HCT116 (cell line): ENCODE data around the gene IRX1. TPM values are rescaled to one million over a fixed set of nuclear protein-coding genes. Genes with fewer than 3 reads are reported as not detected.

Source experiments
- ATAC-seq: fragments of 200-7000 bp; cut with Tn5 transposase; 2 replicates; pipeline ENCODE4 v1.9.1; 2020; ENCODE audit warnings: mild to moderate bottlenecking, moderate library complexity
- BruUV-seq: library from RNA; stranded (reverse); fragments of 400-500 nt; replicated peaks from 2 replicates; lab custom pipeline; 2021; lab: Mats Ljungman, UMichigan
- CTCF ChIA-PET: fragments of 300-600 bp; sonication (Branson Sonifier 250); formaldehyde crosslinking; loops from one replicate; lab custom pipeline; 2021; ENCODE audit warnings: antibody characterized with exemption; lab: Charles Lee
- POLR2A ChIA-PET: fragments of 300-600, 350-600 bp; sonication (Branson Sonifier 250); formaldehyde crosslinking; loops from one replicate; lab custom pipeline; 2021; ENCODE audit warnings: antibody characterized with exemption; lab: Charles Lee
- RAD21 ChIA-PET, 2 experiments: fragments of 300-600 bp; sonication (Branson Sonifier 250); formaldehyde crosslinking; loops; one replicate each; lab custom pipeline; 2023; ENCODE audit warnings: low total read pairs in 2 of 2; ENCODE audit not compliant: uncharacterized antibody in 2 of 2, unreplicated experiment in 2 of 2, low non-redundant PET in 1 of 2; lab: Charles Lee
- DNase-seq: peaks from one replicate; pipeline ENCODE4 v3.0.0-alpha.2; 2010; ENCODE audit warnings: low read depth, low spot score
- H2AFZ ChIP-seq: fragments of 200-600 bp; shearing (Covaris generic), sonication (generic); 2 replicates; pipeline ENCODE4 v1.6.1; 2017; ENCODE audit warnings: low read depth, mixed run types, mixed read lengths, antibody characterized with exemption, low read length; ENCODE audit not compliant: poor library complexity, severe bottlenecking
- H3K27ac ChIP-seq: 2 replicates; pipeline ENCODE4 v1.5.1; 2012; ENCODE audit warnings: low read depth, low read length
- H3K27me3 ChIP-seq: fragments of 200-600 bp; sonication (generic); 2 replicates; pipeline ENCODE4 v1.6.1; 2016; ENCODE audit warnings: mixed run types, low read length, mixed read lengths; ENCODE audit not compliant: insufficient read depth
- H3K36me3 ChIP-seq, 2 experiments: fragments of 200-500 bp in 1 of 2; fragments of 200-600 bp in 1 of 2; sonication (Bioruptor generic) in 1 of 2; sonication (generic) in 1 of 2; 2 replicates each; pipeline versions ENCODE4 v1.5.1 to v1.6.1; 2014 to 2016; ENCODE audit warnings: low read length in 2 of 2, inconsistent platforms in 1 of 2, mixed read lengths in 1 of 2, mixed run types in 1 of 2; ENCODE audit not compliant: insufficient read depth in 2 of 2, control insufficient read depth in 1 of 2
- H3K4me1 ChIP-seq, 2 experiments: fragments of 200-600 bp in 1 of 2; sonication (generic) in 1 of 2; 2 replicates each; pipeline versions ENCODE4 v1.5.1 to v1.6.1; 2012 to 2017; ENCODE audit warnings: low read length in 2 of 2, inconsistent platforms in 1 of 2, mild to moderate bottlenecking in 1 of 2, mixed read lengths in 1 of 2, mixed run types in 1 of 2, moderate library complexity in 1 of 2; ENCODE audit not compliant: insufficient read depth in 2 of 2, control insufficient read depth in 1 of 2
- H3K4me2 ChIP-seq: fragments of 200-600 bp; sonication (generic); 2 replicates; pipeline ENCODE4 v1.6.1; 2017; ENCODE audit warnings: mixed run types, low read length, mixed read lengths
- H3K4me3 ChIP-seq, 2 experiments: fragments of 200-600 bp in 1 of 2; sonication (generic) in 1 of 2; replicated peaks in 1 of 2; 2 replicates each; pipeline ENCODE4 v1.5.1; 2011 to 2016; ENCODE audit warnings: low read length in 2 of 2, control low read depth in 1 of 2, low read depth in 1 of 2, mild to moderate bottlenecking in 1 of 2, mixed read lengths in 1 of 2, mixed run types in 1 of 2
- H3K79me2 ChIP-seq: fragments of 200-600 bp; sonication (generic); 2 replicates; pipeline ENCODE4 v1.6.1; 2017; ENCODE audit warnings: mild to moderate bottlenecking, mixed run types, low read length, moderate library complexity, mixed read lengths; ENCODE audit not compliant: insufficient read depth
- H3K9ac ChIP-seq: fragments of 200-600 bp; sonication (generic); 2 replicates; pipeline ENCODE4 v1.6.1; 2016; ENCODE audit warnings: low read length, mixed read lengths
- H3K9me2 ChIP-seq: fragments of 200-600 bp; sonication (generic), shearing (Covaris generic); 2 replicates; pipeline ENCODE4 v1.6.1; 2017; ENCODE audit warnings: mixed run types, mild to moderate bottlenecking, moderate library complexity; ENCODE audit not compliant: insufficient read depth
- H3K9me3 ChIP-seq, 2 experiments: fragments of 200-500 bp in 1 of 2; fragments of 200-600 bp in 1 of 2; sonication (Bioruptor generic) in 1 of 2; sonication (generic) in 1 of 2; 2 replicates each; pipeline ENCODE4 v1.6.1; 2014 to 2017; ENCODE audit warnings: low read length in 2 of 2, mixed read lengths in 2 of 2, inconsistent platforms in 1 of 2, low read depth in 1 of 2, mild to moderate bottlenecking in 1 of 2, mixed run types in 1 of 2, moderate library complexity in 1 of 2; ENCODE audit not compliant: control insufficient read depth in 1 of 2, insufficient read depth in 1 of 2
- H4K20me1 ChIP-seq: fragments of 200-600 bp; sonication (generic), shearing (Covaris generic); 2 replicates; pipeline ENCODE4 v1.6.1; 2017; ENCODE audit warnings: mixed run types, mild to moderate bottlenecking, moderate library complexity; ENCODE audit not compliant: insufficient read depth
- ATF3 ChIP-seq: IDR thresholded peaks from 2 replicates; pipeline ENCODE4 v1.6.1; 2012
- CBX3 ChIP-seq: IDR thresholded peaks from 2 replicates; pipeline ENCODE4 v1.6.1; 2012; ENCODE audit warnings: low read depth
- CEBPB ChIP-seq: IDR thresholded peaks from 2 replicates; pipeline ENCODE4 v1.6.1; 2012; ENCODE audit warnings: low read depth
- CTCF ChIP-seq, 3 experiments: fragments of 200-600 bp in 1 of 3; sonication (generic) in 1 of 3; IDR thresholded peaks in 2 of 3; conservative IDR thresholded peaks in 1 of 3; 2 replicates each; pipeline ENCODE4 v1.5.1; 2012 to 2017; ENCODE audit warnings: low read depth in 2 of 3, low read length in 2 of 3, antibody characterized with exemption in 1 of 3, borderline replicate concordance in 1 of 3, control low read depth in 1 of 3, mild to moderate bottlenecking in 1 of 3, mixed read lengths in 1 of 3, mixed run types in 1 of 3, moderate library complexity in 1 of 3; ENCODE audit not compliant: insufficient read depth in 1 of 3
- EGR1 ChIP-seq: IDR thresholded peaks from 2 replicates; pipeline ENCODE4 v1.6.1; 2012; ENCODE audit warnings: low read depth
- ELF1 ChIP-seq: IDR thresholded peaks from 2 replicates; pipeline ENCODE4 v1.6.1; 2012; ENCODE audit warnings: low read depth, borderline replicate concordance
- EZH2phosphoT487 ChIP-seq: fragments of 200-600 bp; IDR thresholded peaks from 2 replicates; pipeline ENCODE4 v1.6.1; 2018; ENCODE audit warnings: antibody characterized with exemption, borderline replicate concordance
- FOSL1 ChIP-seq: IDR thresholded peaks from 2 replicates; pipeline ENCODE4 v1.6.1; 2012; ENCODE audit warnings: low read depth
- JUND ChIP-seq: IDR thresholded peaks from 2 replicates; pipeline ENCODE4 v1.6.1; 2012
- MAX ChIP-seq: IDR thresholded peaks from 2 replicates; pipeline ENCODE4 v1.6.1; 2012
- POLR2A ChIP-seq: IDR thresholded peaks from 2 replicates; pipeline ENCODE4 v1.7.0; 2011; ENCODE audit warnings: borderline replicate concordance; ENCODE audit not compliant: insufficient read depth, insufficient read length; ENCODE audit errors: extremely low read depth
- SIN3A ChIP-seq: IDR thresholded peaks from 2 replicates; pipeline ENCODE4 v1.6.1; 2012; ENCODE audit warnings: low read depth
- SRF ChIP-seq: IDR thresholded peaks from 2 replicates; pipeline ENCODE4 v1.6.1; 2012; ENCODE audit warnings: low read depth
- TCF7L2 ChIP-seq: IDR thresholded peaks from 2 replicates; pipeline ENCODE4 v1.7.0; 2011; ENCODE audit warnings: borderline replicate concordance, inconsistent platforms; ENCODE audit not compliant: insufficient read depth, insufficient read length; ENCODE audit errors: extremely low read depth
- YY1 ChIP-seq: IDR thresholded peaks from 2 replicates; pipeline ENCODE4 v1.6.1; 2011; ENCODE audit warnings: low read length, low read depth, moderate library complexity, mild to moderate bottlenecking; ENCODE audit not compliant: insufficient replicate concordance; ENCODE audit errors: extremely low read depth
- ZBTB33 ChIP-seq: IDR thresholded peaks from 2 replicates; pipeline ENCODE4 v1.6.1; 2011; ENCODE audit warnings: mild to moderate bottlenecking, low read length, moderate library complexity; ENCODE audit not compliant: insufficient replicate concordance; ENCODE audit errors: extremely low read depth
- ZFX ChIP-seq: fragments of 450-650 bp; IDR thresholded peaks from 2 replicates; pipeline ENCODE4 v1.6.1; 2017
- ZNF274 ChIP-seq: fragments of 200-500 bp; sonication (Bioruptor generic); IDR thresholded peaks from 2 replicates; pipeline ENCODE4 v1.6.1; 2014; ENCODE audit warnings: mild to moderate bottlenecking, low read depth, low read length, inconsistent platforms
- intact Hi-C: fragments of 100-400 bp; cut with micrococcal nuclease; formaldehyde crosslinking; loops from 2 replicates; pipeline ENCODE4 v1.10.0; 2022
- total RNA-seq: library from RNA; stranded (reverse); gene quantifications from one replicate; pipeline ENCODE4 v1.2.1, GENCODE V29; 2021; ENCODE audit not compliant: unreplicated experiment

Gene IRX1
- total RNA-seq, 1 experiment from 2014 or later, result not detected

- TF ChIP-seq ZFX (no peak), EGR1 (no peak), EZH2phosphoT487 (no peak), CTCF (IDR thresholded peaks at IDR 0.05 in 2 of 3, conservative IDR thresholded peaks at IDR 0.05 in 1 of 3; ENCODE audit: borderline replicate concordance in 1 of 3, insufficient read depth in 1 of 3, low read depth in 2 of 3, low read length in 2 of 3) (no peak), ATF3 (no peak), FOSL1 (no peak), ZNF274 (no peak), SIN3A (no peak), SRF (no peak)
These were observed 20.2 kb downstream of the IRX1 start (continued) for GRCh38 chr5:3615829-3616228.

- no peak overlapping the region for H3K4me2 ChIP-seq
- ChIA-PET RAD21 (no interaction called here), POLR2A (no interaction called here), CTCF (no interaction called here)
- H2AFZ ChIP-seq, result no peak overlapping the region
- H3K4me1 ChIP-seq, result no peaks in the 10 kb centered on the region
- DNase-seq (no peak), ATAC-seq (no peak)
- no peak overlapping the region for H3K9ac ChIP-seq
- H3K4me3 ChIP-seq, result no peak overlapping the region
- no peaks in the 10 kb centered on the region for H3K27me3 ChIP-seq
- H3K27ac ChIP-seq, result no peak overlapping the region
- no peaks in the 10 kb centered on the region for H3K9me2 ChIP-seq
- peaks cover 12 to 13% of the 10 kb centered on the region in 2 experiments; a peak in 2 of 4 replicates for H3K9me3 ChIP-seq
- BruUV-seq, result no TSS peak
- intact Hi-C loops, result no loop called here
- TF ChIP-seq YY1 (no peak), ZFX (no peak), ATF3 (no peak), ZBTB33 (no peak), POLR2A (no peak), ELF1 (no peak), EZH2phosphoT487 (no peak), CBX3 (no peak), JUND (no peak), TCF7L2 (no peak), MAX (no peak), ZNF274 (no peak), CEBPB (no peak), SIN3A (no peak)
- H3K36me3 ChIP-seq, result no peaks in the 10 kb centered on the region
- H3K79me2 ChIP-seq, result no peaks in the 10 kb centered on the region
- H4K20me1 ChIP-seq, result no peaks in the 10 kb centered on the region
These were observed 23.9 kb downstream of the IRX1 start for GRCh38 chr5:3619579-3619978.
